Panc1 (cell line): ENCODE measurements around the gene PTDSS2. TPM values are rescaled to one million over a fixed set of nuclear protein-coding genes. Genes with fewer than 3 reads are reported as not detected.

Source experiments
- ATAC-seq: fragments of 200-7000 bp; cut with Tn5 transposase; 2 replicates; pipeline ENCODE4 v1.9.1; 2020; ENCODE audit warnings: mild to moderate bottlenecking, moderate library complexity
- BruUV-seq: library from RNA; stranded (reverse); fragments of 400-500 nt; replicated peaks from 2 replicates; lab custom pipeline; 2021; lab: Mats Ljungman, UMichigan
- CTCF ChIA-PET: fragments of 300-600 bp; sonication (Branson Sonifier 250); formaldehyde crosslinking; loops from one replicate; lab custom pipeline; 2022; ENCODE audit warnings: antibody characterized with exemption; lab: Charles Lee
- POLR2A ChIA-PET: fragments of 300-600 bp; sonication (Branson Sonifier 250); formaldehyde crosslinking; loops from one replicate; lab custom pipeline; 2022; ENCODE audit warnings: antibody characterized with exemption; lab: Charles Lee
- DNase-seq: peaks from one replicate; pipeline ENCODE4 v3.0.0-alpha.2; 2010; ENCODE audit warnings: low read depth, low spot score
- H3K27ac ChIP-seq: 2 replicates; pipeline ENCODE4 v1.5.1; 2011; ENCODE audit warnings: mild to moderate bottlenecking, low read length, inconsistent platforms
- H3K27me3 ChIP-seq: fragments of 200-500 bp; sonication (Bioruptor generic); 2 replicates; pipeline ENCODE4 v1.6.0; 2014; ENCODE audit warnings: low read length, inconsistent platforms; ENCODE audit not compliant: control insufficient read depth, insufficient read depth
- H3K36me3 ChIP-seq: fragments of 200-500 bp; sonication (Bioruptor generic); 2 replicates; pipeline ENCODE4 v1.5.1; 2014; ENCODE audit warnings: inconsistent platforms, mild to moderate bottlenecking, low read length, moderate library complexity; ENCODE audit not compliant: control insufficient read depth, insufficient read depth
- H3K4me1 ChIP-seq: 2 replicates; pipeline ENCODE4 v1.5.1; 2011; ENCODE audit warnings: inconsistent platforms, mild to moderate bottlenecking, low read length, moderate library complexity; ENCODE audit not compliant: control insufficient read depth, insufficient read depth
- H3K4me3 ChIP-seq, 2 experiments: 2 replicates each; pipeline ENCODE4 v1.5.1; 2011 to 2012; ENCODE audit warnings: low read depth in 2 of 2, low read length in 2 of 2, mild to moderate bottlenecking in 2 of 2, inconsistent platforms in 1 of 2, moderate library complexity in 1 of 2
- H3K9me3 ChIP-seq: fragments of 200-500 bp; sonication (Bioruptor generic); 2 replicates; pipeline ENCODE4 v1.5.1; 2014; ENCODE audit warnings: low read depth, mild to moderate bottlenecking, inconsistent platforms, low read length, moderate library complexity; ENCODE audit not compliant: control insufficient read depth, insufficient read depth
- POLR2AphosphoS5 ChIP-seq: IDR thresholded peaks from 2 replicates; pipeline ENCODE4 v1.6.1; 2012; ENCODE audit warnings: mild to moderate bottlenecking, low read depth, low read length, moderate library complexity
- REST ChIP-seq, 2 experiments: IDR thresholded peaks; 2 replicates each; pipeline ENCODE4 v1.6.1; 2011 to 2012; ENCODE audit warnings: low read depth in 2 of 2, control low read depth in 1 of 2, low read length in 1 of 2, mild to moderate bottlenecking in 1 of 2, moderate library complexity in 1 of 2; ENCODE audit not compliant: insufficient read depth in 1 of 2
- SIN3A ChIP-seq: IDR thresholded peaks from 2 replicates; pipeline ENCODE4 v1.6.1; 2012; ENCODE audit warnings: low read depth, mild to moderate bottlenecking, low read length, moderate library complexity, borderline replicate concordance; ENCODE audit not compliant: insufficient read depth
- TCF7L2 ChIP-seq: IDR thresholded peaks from 2 replicates; pipeline ENCODE4 v1.6.1; 2011; ENCODE audit warnings: mild to moderate bottlenecking, low read depth, low read length, inconsistent platforms
- in situ Hi-C: cut with HindIII; loops from 2 replicates; pipeline ENCODE4 v1.10.0; 2016; ENCODE audit warnings: low sequenced_read_pairs, low pct_unique_long_range_greater_than_20kb
- intact Hi-C: fragments of 100-400 bp; cut with micrococcal nuclease; formaldehyde crosslinking; loops from one replicate; pipeline ENCODE4 v1.10.0; 2022; ENCODE audit not compliant: unreplicated experiment
- total RNA-seq: library from RNA; stranded (reverse); gene quantifications from one replicate; pipeline ENCODE4 v1.2.1, GENCODE V29; 2021; ENCODE audit not compliant: unreplicated experiment
- TF ChIP-seq, protein P1 (sequence below): fragments of 450-650 bp; IDR thresholded peaks from 2 replicates; pipeline ENCODE4 v1.5.1; 2017; ENCODE audit warnings: mild to moderate bottlenecking

Gene PTDSS2
- total RNA-seq, 1 experiment from 2014 or later = 103 TPM

GRCh38 chr11:457111-457760, 7.2 kb downstream of the PTDSS2 start:
- intact Hi-C loops = no loop called here
- ATAC-seq (no peak), DNase-seq (no peak)
- H3K9me3 ChIP-seq = no peaks in the 10 kb centered on the region
- no peak overlapping the region for H3K4me3 ChIP-seq
- in situ Hi-C loops = no loop called here
- H3K27me3 ChIP-seq = no peaks in the 10 kb centered on the region
- H3K4me1 ChIP-seq = peaks cover 7% of the 10 kb centered on the region
- BruUV-seq = no TSS peak
- ChIA-PET POLR2A (interaction anchor here (1.4 kb wide), 1 partner anchor 49 kb away, joined by 3 read pairs; the partner anchor contains the start of gene RNH1), CTCF (no interaction called here)
- peaks cover 5% of the 10 kb centered on the region; the same call in 1 of the 2 replicates for H3K36me3 ChIP-seq
- TF ChIP-seq POLR2AphosphoS5 (no peak), TCF7L2 (no peak), SIN3A (no peak), REST (IDR thresholded peaks at IDR 0.05; ENCODE audit: insufficient read depth in 1 of 2, low read depth in 2 of 2, low read length in 1 of 2) (no peak)
- TF ChIP-seq, protein P1, sequence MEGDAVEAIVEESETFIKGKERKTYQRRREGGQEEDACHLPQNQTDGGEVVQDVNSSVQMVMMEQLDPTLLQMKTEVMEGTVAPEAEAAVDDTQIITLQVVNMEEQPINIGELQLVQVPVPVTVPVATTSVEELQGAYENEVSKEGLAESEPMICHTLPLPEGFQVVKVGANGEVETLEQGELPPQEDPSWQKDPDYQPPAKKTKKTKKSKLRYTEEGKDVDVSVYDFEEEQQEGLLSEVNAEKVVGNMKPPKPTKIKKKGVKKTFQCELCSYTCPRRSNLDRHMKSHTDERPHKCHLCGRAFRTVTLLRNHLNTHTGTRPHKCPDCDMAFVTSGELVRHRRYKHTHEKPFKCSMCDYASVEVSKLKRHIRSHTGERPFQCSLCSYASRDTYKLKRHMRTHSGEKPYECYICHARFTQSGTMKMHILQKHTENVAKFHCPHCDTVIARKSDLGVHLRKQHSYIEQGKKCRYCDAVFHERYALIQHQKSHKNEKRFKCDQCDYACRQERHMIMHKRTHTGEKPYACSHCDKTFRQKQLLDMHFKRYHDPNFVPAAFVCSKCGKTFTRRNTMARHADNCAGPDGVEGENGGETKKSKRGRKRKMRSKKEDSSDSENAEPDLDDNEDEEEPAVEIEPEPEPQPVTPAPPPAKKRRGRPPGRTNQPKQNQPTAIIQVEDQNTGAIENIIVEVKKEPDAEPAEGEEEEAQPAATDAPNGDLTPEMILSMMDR = no peak
- H3K27ac ChIP-seq = no peak overlapping the region

GRCh38 chr11:459511-460220, 9.6 kb downstream of the PTDSS2 start:
- intact Hi-C loops = no loop called here
- no peaks in the 10 kb centered on the region for H3K27me3 ChIP-seq
- no peak overlapping the region for H3K4me3 ChIP-seq
- in situ Hi-C loops = no loop called here
- DNase-seq (no peak), ATAC-seq (no peak)
- 0 out of 2 replicates have a peak, but pooled peaks cover 2% of the 10 kb centered on the region for H3K36me3 ChIP-seq
- no TSS peak for BruUV-seq
- no peak overlapping the region for H3K27ac ChIP-seq
- peaks cover 7% of the 10 kb centered on the region for H3K4me1 ChIP-seq
- H3K9me3 ChIP-seq = no peaks in the 10 kb centered on the region
- ChIA-PET CTCF (no interaction called here), POLR2A (no interaction called here)
- TF ChIP-seq POLR2AphosphoS5 (no peak), SIN3A (no peak), REST (IDR thresholded peaks at IDR 0.05; ENCODE audit: insufficient read depth in 1 of 2, low read depth in 2 of 2, low read length in 1 of 2) (no peak), TCF7L2 (no peak)
- TF ChIP-seq, protein P1 = no peak
